HepG2 (cell line): Measurements from ENCODE around the gene SIGLEC1.

Experiments
- FUBP1 ChIP-seq: sonication (generic); formaldehyde crosslinking; IDR thresholded peaks from 2 replicates; pipeline ENCODE4 v1.5.1; 2020; ENCODE audit warnings: missing genetic modification reagents, mild to moderate bottlenecking, borderline replicate concordance
- RFX5 ChIP-seq: IDR thresholded peaks from 2 replicates; pipeline ENCODE4 v1.6.1; 2011; ENCODE audit warnings: low read depth, low read length, improper control_type of control experiment
- ZBTB33 ChIP-seq: sonication (generic); formaldehyde crosslinking; IDR thresholded peaks from 2 replicates; pipeline ENCODE4 v1.4.0; 2020; ENCODE audit warnings: missing genetic modification reagents
- ZBTB49 ChIP-seq: sonication (generic); formaldehyde crosslinking; IDR thresholded peaks from 2 replicates; pipeline ENCODE4 v1.4.0; 2020; ENCODE audit warnings: missing genetic modification reagents, borderline replicate concordance
- ZNF792 ChIP-seq: IDR thresholded peaks from 2 replicates; pipeline ENCODE4 v1.6.1; 2016

- no peak for TF ChIP-seq RFX5
- no peak for TF ChIP-seq ZNF792
- TF ChIP-seq ZBTB49 (CRISPR knock-in tag): no peak
- no peak for TF ChIP-seq ZBTB33 (CRISPR knock-in tag)
- TF ChIP-seq FUBP1: no peak
Measured at GRCh38 chr20:3716195-3716834, 3.9 kb upstream of the SIGLEC1 start.
